ENCODE results near the gene ZFYVE28.

- TF ChIP-seq CTCF (IDR thresholded peaks at IDR 0.05) = no peak
- no peak for TF ChIP-seq EZH2 (IDR thresholded peaks at IDR 0.05)
- TF ChIP-seq EZH2phosphoT487 (IDR thresholded peaks at IDR 0.05) = no peak
Measured at GRCh38 chr4:2373532-2373931, 44.9 kb downstream of the ZFYVE28 start.
